DND-41 (cell line): ENCODE results near the gene PRR30.

Experiments
- ATAC-seq: fragments of 200-7000 bp; cut with Tn5 transposase; 3 replicates; pipeline ENCODE4 v1.9.1; 2021; ENCODE audit warnings: low read depth; ENCODE audit not compliant: insufficient read depth
- DNase-seq: peaks from one replicate; pipeline ENCODE4 v3.0.0-alpha.2; 2020
- H2AFZ ChIP-seq: 2 replicates; pipeline ENCODE4 v1.6.0; 2012; ENCODE audit warnings: low read depth, low read length
- H3K27ac ChIP-seq: 2 replicates; pipeline ENCODE4 v1.5.1; 2012; ENCODE audit warnings: low read length, inconsistent platforms
- H3K27me3 ChIP-seq: fragments of 200-600 bp; sonication (generic); 2 replicates; pipeline ENCODE4 v1.6.0; 2012; ENCODE audit warnings: low read length, mild to moderate bottlenecking, inconsistent platforms; ENCODE audit not compliant: insufficient read depth, poor library complexity
- H3K36me3 ChIP-seq: 2 replicates; pipeline ENCODE4 v1.5.1; 2012; ENCODE audit warnings: low read length, inconsistent platforms; ENCODE audit not compliant: insufficient read depth
- H3K4me1 ChIP-seq: 2 replicates; pipeline ENCODE4 v1.5.1; 2012; ENCODE audit warnings: mild to moderate bottlenecking, low read length; ENCODE audit not compliant: insufficient read depth
- H3K4me2 ChIP-seq: 2 replicates; pipeline ENCODE4 v1.6.0; 2012; ENCODE audit warnings: mild to moderate bottlenecking, moderate library complexity, low read length, inconsistent platforms; ENCODE audit not compliant: insufficient read depth
- H3K4me3 ChIP-seq, 2 experiments: fragments of 200-600 bp in 1 of 2; shearing (Covaris generic) in 1 of 2; 2 replicates each; pipeline ENCODE4 v1.5.1; 2012 to 2016; ENCODE audit warnings: inconsistent platforms in 2 of 2, low read length in 2 of 2, mild to moderate bottlenecking in 2 of 2, low read depth in 1 of 2, moderate library complexity in 1 of 2
- H3K79me2 ChIP-seq: 2 replicates; pipeline ENCODE4 v1.6.0; 2012; ENCODE audit warnings: low read length, inconsistent platforms; ENCODE audit not compliant: insufficient read depth
- H3K9ac ChIP-seq: 2 replicates; pipeline ENCODE4 v1.6.0; 2012; ENCODE audit warnings: low read depth, mild to moderate bottlenecking, inconsistent platforms, low read length, moderate library complexity
- H3K9me3 ChIP-seq: 2 replicates; pipeline ENCODE4 v1.5.1; 2012; ENCODE audit warnings: low read length, moderate library complexity, mild to moderate bottlenecking, inconsistent platforms; ENCODE audit not compliant: insufficient read depth, severe bottlenecking
- H4K20me1 ChIP-seq: 2 replicates; pipeline ENCODE4 v1.6.0; 2012; ENCODE audit warnings: low read length; ENCODE audit not compliant: insufficient read depth
- CTCF ChIP-seq: IDR thresholded peaks from 2 replicates; pipeline ENCODE4 v1.5.1; 2012; ENCODE audit warnings: borderline replicate concordance, low read length, moderate library complexity, mild to moderate bottlenecking; ENCODE audit not compliant: poor library complexity, severe bottlenecking; ENCODE audit errors: extremely low read depth
- EZH2 ChIP-seq: IDR thresholded peaks from 3 replicates; pipeline ENCODE4 v1.6.1; 2012; ENCODE audit warnings: borderline replicate concordance, low read depth, mild to moderate bottlenecking, moderate library complexity, low read length, inconsistent platforms; ENCODE audit not compliant: severe bottlenecking

The PRR30 gene

DNA sequence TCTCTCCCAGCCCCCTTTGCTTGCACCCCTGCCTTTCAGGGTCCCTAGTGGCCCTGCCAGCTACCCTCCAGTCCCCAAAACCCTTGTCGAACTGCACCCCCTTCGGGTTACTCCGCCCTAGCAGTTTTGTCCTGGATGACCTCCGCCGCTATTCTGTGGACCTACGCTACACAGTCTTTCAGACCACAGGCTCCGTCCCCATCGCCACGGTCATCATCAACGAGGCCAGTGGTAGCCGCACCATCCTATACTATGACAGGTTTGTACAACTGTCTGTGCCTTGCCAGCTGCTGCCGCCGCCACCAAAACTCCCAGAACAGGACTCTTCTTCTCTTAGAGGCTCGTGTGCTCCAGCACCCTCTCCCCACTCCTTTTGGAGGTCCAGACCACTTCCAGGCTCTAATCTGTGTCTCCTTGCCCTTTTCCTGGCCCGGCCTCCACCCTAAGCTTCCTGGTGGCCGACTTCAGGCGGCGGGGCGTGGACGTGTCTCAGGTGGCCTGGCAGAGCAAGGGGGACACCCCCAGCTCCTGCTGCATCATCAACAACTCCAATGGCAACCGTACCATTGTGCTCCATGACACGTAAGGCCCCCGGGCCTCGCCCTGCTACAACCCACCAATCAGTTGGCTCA lies 44.7 kb downstream of the PRR30 start:
- ATAC-seq (no peak), DNase-seq (no peak)
- H3K79me2 ChIP-seq = no peaks in the 10 kb centered on the region
- H3K4me2 ChIP-seq = no peak overlapping the region
- no peaks in the 10 kb centered on the region for H3K9me3 ChIP-seq
- H4K20me1 ChIP-seq = 0 out of 2 replicates have a peak, but pooled peaks cover 3% of the 10 kb centered on the region
- no peak overlapping the region for H3K4me3 ChIP-seq
- 0 out of 2 replicates have a peak, but pooled peaks cover 2% of the 10 kb centered on the region for H3K36me3 ChIP-seq
- H3K27me3 ChIP-seq = no peaks in the 10 kb centered on the region
- no peak overlapping the region for H3K9ac ChIP-seq
- no peak overlapping the region for H3K27ac ChIP-seq
- peaks cover 2% of the 10 kb centered on the region; the same call in 1 of the 2 replicates for H3K4me1 ChIP-seq
- TF ChIP-seq CTCF = no peak
- no peak for TF ChIP-seq EZH2
- no peak overlapping the region for H2AFZ ChIP-seq

GRCh38 chr2:27093430-27094352 lies 45.5 kb downstream of the PRR30 start:
- Histone ChIP-seq H3K4me2 (no peak overlapping the region), H3K9me3 (no peaks in the 10 kb centered on the region), H3K4me3 (no peak overlapping the region), H3K79me2 (no peaks in the 10 kb centered on the region), H3K9ac (no peak overlapping the region), H3K27me3 (no peaks in the 10 kb centered on the region), H3K27ac (no peak overlapping the region), H4K20me1 (no peaks in the 10 kb centered on the region), H3K4me1 (peaks cover 10% of the 10 kb centered on the region), H2AFZ (no peak overlapping the region), H3K36me3 (no peaks in the 10 kb centered on the region)
- ATAC-seq (no peak), DNase-seq (no peak)
- TF ChIP-seq CTCF = no peak
- no peak for TF ChIP-seq EZH2

DNA sequence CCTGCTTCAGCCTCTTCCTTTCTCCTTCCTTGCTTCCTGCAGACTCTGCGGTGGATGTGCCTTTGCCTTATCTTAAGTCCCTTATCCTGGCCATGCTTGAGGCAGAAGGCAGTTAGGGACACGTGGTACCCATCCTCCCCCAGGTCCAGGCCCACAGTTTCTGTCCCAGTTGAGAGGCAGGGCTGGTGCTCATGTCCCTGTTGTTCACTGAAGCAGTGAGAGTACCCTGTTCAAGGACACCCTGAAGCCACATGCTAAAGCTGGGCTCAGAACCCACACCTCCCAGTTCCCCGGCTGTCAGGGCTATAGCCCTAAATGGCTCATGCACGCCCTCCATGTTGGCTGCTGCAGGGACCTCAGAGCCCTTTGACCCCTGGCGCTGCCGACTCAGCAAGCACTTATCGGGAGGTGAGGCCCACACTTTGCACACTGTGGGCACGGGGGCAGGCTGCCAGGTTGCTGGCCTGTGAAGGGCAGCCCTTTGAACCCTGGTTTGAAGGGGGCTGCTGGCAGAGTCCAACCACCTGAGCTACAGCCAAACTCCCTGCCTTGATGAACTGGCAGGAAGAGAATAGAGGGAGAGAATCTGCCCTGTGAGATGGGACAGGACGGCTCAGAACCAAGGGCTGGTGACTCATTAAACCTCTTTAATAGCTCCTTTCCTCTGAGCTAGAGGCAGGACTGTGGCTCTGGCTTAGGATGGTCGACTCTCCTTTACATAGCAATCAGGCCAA lies 46.3 kb downstream of the PRR30 start:
- H4K20me1 ChIP-seq = no peaks in the 10 kb centered on the region
- H3K79me2 ChIP-seq = no peaks in the 10 kb centered on the region
- H3K27me3 ChIP-seq = no peaks in the 10 kb centered on the region
- no peak overlapping the region for H3K4me2 ChIP-seq
- no peak overlapping the region for H2AFZ ChIP-seq
- ATAC-seq (no peak), DNase-seq (no peak)
- no peaks in the 10 kb centered on the region for H3K9me3 ChIP-seq
- TF ChIP-seq CTCF = no peak
- no peak for TF ChIP-seq EZH2
- H3K9ac ChIP-seq = no peak overlapping the region
- no peak overlapping the region for H3K27ac ChIP-seq
- peaks cover 17% of the 10 kb centered on the region for H3K4me1 ChIP-seq
- no peaks in the 10 kb centered on the region for H3K36me3 ChIP-seq
- no peak overlapping the region for H3K4me3 ChIP-seq
